ENCODE data around the gene PRICKLE2. TPM values are rescaled to one million over a fixed set of nuclear protein-coding genes. Genes with fewer than 3 reads are reported as not detected.

The PRICKLE2 gene
- polyA plus RNA-seq, 1 donor (not counting 4 experiments of a cell fraction or from before 2014, with no cell fraction given), result 7.8 TPM

GRCh38 chr3:64073158-64073761 is 152.0 kb downstream of the PRICKLE2 start:
- Histone ChIP-seq H3K9me3 (ENCODE audit: control insufficient read depth, low read depth, low read length) (no peaks in the 10 kb centered on the region), H3K79me2 (ENCODE audit: control insufficient read depth, insufficient read depth, low read length) (no peaks in the 10 kb centered on the region), H3K4me3 (ENCODE audit: control insufficient read depth in 2 of 3, extremely low read depth in 1 of 3, insufficient read depth in 2 of 3, low read depth in 1 of 3, low read length in 3 of 3) (no peak overlapping the region), H3K4me1 (ENCODE audit: control insufficient read depth, extremely low read depth, insufficient read depth, low read length) (no peaks in the 10 kb centered on the region), H2AFZ (ENCODE audit: control insufficient read depth, low read length) (no peak overlapping the region), H3K9me1 (ENCODE audit: control insufficient read depth, extremely low read depth, insufficient read depth, low read length) (no peaks in the 10 kb centered on the region), H3K4me2 (ENCODE audit: control insufficient read depth, extremely low read depth, insufficient read depth, low read depth, low read length) (no peak overlapping the region), H3K27me3 (ENCODE audit: control insufficient read depth, extremely low read depth, insufficient read depth, low read length) (no peaks in the 10 kb centered on the region), H3K9ac (ENCODE audit: control insufficient read depth, extremely low read depth, insufficient read depth, low read length) (no peak overlapping the region), H4K20me1 (ENCODE audit: control insufficient read depth, extremely low read depth, insufficient read depth, low read length) (no peaks in the 10 kb centered on the region), H3K36me3 (ENCODE audit: control insufficient read depth in 2 of 2, extremely low read depth in 1 of 2, insufficient read depth in 2 of 2, low read length in 2 of 2) (no peaks in the 10 kb centered on the region), H3K27ac (ENCODE audit: control insufficient read depth, insufficient read depth, low read length) (no peak overlapping the region)
- peak in 1 of 3 experiments; percentile 41 for TF ChIP-seq CTCF (optimal IDR thresholded peaks at IDR 0.05 in 1 of 3, IDR thresholded peaks at IDR 0.05 in 1 of 3, conservative IDR thresholded peaks at IDR 0.05 in 1 of 3; ENCODE audit: extremely low read depth in 1 of 3, insufficient read depth in 2 of 3, low read length in 3 of 3)
- no peak for TF ChIP-seq EZH2 (IDR thresholded peaks at IDR 0.05; ENCODE audit: low read length)
- FAIRE-seq (no peak), DNase-seq (ENCODE audit: low read depth, low spot score) (no peak)
- dilution Hi-C loops (cut with MboI; ENCODE audit: extremely low pct_ligation_motif_present, low sequenced_read_pairs), result no loop called here

GRCh38 chr3:64072126-64072525 is 153.1 kb downstream of the PRICKLE2 start:
- no peak for TF ChIP-seq EZH2 (IDR thresholded peaks at IDR 0.05; ENCODE audit: low read length)
- TF ChIP-seq CTCF (optimal IDR thresholded peaks at IDR 0.05 in 1 of 3, IDR thresholded peaks at IDR 0.05 in 1 of 3, conservative IDR thresholded peaks at IDR 0.05 in 1 of 3; ENCODE audit: extremely low read depth in 1 of 3, insufficient read depth in 2 of 3, low read length in 3 of 3), result no peak
- Histone ChIP-seq H3K27me3 (ENCODE audit: control insufficient read depth, extremely low read depth, insufficient read depth, low read length) (no peaks in the 10 kb centered on the region), H3K9me1 (ENCODE audit: control insufficient read depth, extremely low read depth, insufficient read depth, low read length) (no peaks in the 10 kb centered on the region), H3K79me2 (ENCODE audit: control insufficient read depth, insufficient read depth, low read length) (no peaks in the 10 kb centered on the region), H3K36me3 (ENCODE audit: control insufficient read depth in 2 of 2, extremely low read depth in 1 of 2, insufficient read depth in 2 of 2, low read length in 2 of 2) (no peaks in the 10 kb centered on the region), H3K4me1 (ENCODE audit: control insufficient read depth, extremely low read depth, insufficient read depth, low read length) (no peaks in the 10 kb centered on the region), H3K4me3 (ENCODE audit: control insufficient read depth in 2 of 3, extremely low read depth in 1 of 3, insufficient read depth in 2 of 3, low read depth in 1 of 3, low read length in 3 of 3) (no peak overlapping the region), H3K9ac (ENCODE audit: control insufficient read depth, extremely low read depth, insufficient read depth, low read length) (no peak overlapping the region), H4K20me1 (ENCODE audit: control insufficient read depth, extremely low read depth, insufficient read depth, low read length) (no peaks in the 10 kb centered on the region), H2AFZ (ENCODE audit: control insufficient read depth, low read length) (no peak overlapping the region), H3K27ac (ENCODE audit: control insufficient read depth, insufficient read depth, low read length) (no peak overlapping the region), H3K4me2 (ENCODE audit: control insufficient read depth, extremely low read depth, insufficient read depth, low read depth, low read length) (no peak overlapping the region), H3K9me3 (ENCODE audit: control insufficient read depth, low read depth, low read length) (no peaks in the 10 kb centered on the region)
- FAIRE-seq, result no peak
- DNase-seq (ENCODE audit: low read depth, low spot score), result no peak
- dilution Hi-C loops (cut with MboI; ENCODE audit: extremely low pct_ligation_motif_present, low sequenced_read_pairs), result no loop called here
